B cell (primary cell): ENCODE results near the gene IQCM. TPM values are rescaled to one million over a fixed set of nuclear protein-coding genes. Genes with fewer than 3 reads are reported as not detected.

Experiments used
- ATAC-seq: fragments of 200-7000 bp; cut with Tn5 transposase; one replicate; pipeline ENCODE4 v1.10.0; 2021; ENCODE audit warnings: low read depth, mild to moderate bottlenecking, moderate number of reproducible peaks, moderate library complexity
- CTCF ChIA-PET: fragments of 350-600 bp; sonication (Branson Sonifier 250); formaldehyde crosslinking; loops from one replicate; lab custom pipeline; 2021; ENCODE audit warnings: antibody characterized with exemption, inconsistent platforms; lab: Charles Lee
- POLR2A ChIA-PET: fragments of 350-600 bp; sonication (Branson Sonifier 250); formaldehyde crosslinking; loops from one replicate; lab custom pipeline; 2021; ENCODE audit warnings: antibody characterized with exemption; lab: Charles Lee
- DNase-seq: peaks from one replicate; pipeline ENCODE4 v3.0.0; 2013
- H2AFZ ChIP-seq: 2 replicates; pipeline ENCODE4 v1.6.1; 2012; ENCODE audit warnings: mild to moderate bottlenecking, low read depth, low read length; ENCODE audit not compliant: insufficient read depth, poor library complexity, severe bottlenecking
- H3K27ac ChIP-seq, 2 donors: 1 replicate in 1 of 2; 2 replicates in 1 of 2; pipeline ENCODE4 v1.5.1; 2012 to 2013; ENCODE audit warnings: low read length in 2 of 2, mild to moderate bottlenecking in 2 of 2, moderate library complexity in 1 of 2
- H3K27me3 ChIP-seq, 4 experiments: fragments of 200-600 bp in 1 of 4; sonication (generic) in 1 of 4; replicated peaks in 1 of 4; 1 replicate in 2 of 4; 2 replicates in 2 of 4; pipeline versions ENCODE4 v1.6.1 to v1.7.0; 2013 to 2016; ENCODE audit warnings: low read length in 3 of 4, mild to moderate bottlenecking in 2 of 4, mixed read lengths in 1 of 4, moderate library complexity in 1 of 4; ENCODE audit not compliant: insufficient read depth in 4 of 4, control insufficient read depth in 3 of 4; ENCODE audit errors: control extremely low read depth in 1 of 4
- H3K36me3 ChIP-seq, 2 experiments: replicated peaks in 1 of 2; 1 replicate in 1 of 2; 2 replicates in 1 of 2; pipeline versions ENCODE4 v1.6.1 to v1.7.1; 2013; ENCODE audit warnings: low read length in 1 of 2; ENCODE audit not compliant: insufficient read depth in 2 of 2, control insufficient read depth in 1 of 2; ENCODE audit errors: control extremely low read depth in 1 of 2, extremely low read depth in 1 of 2
- H3K4me1 ChIP-seq, 2 donors: fragments of 200-600 bp in 1 of 2; sonication (generic) in 1 of 2; 1 replicate in 1 of 2; 2 replicates in 1 of 2; pipeline versions ENCODE4 v1.5.1 to v1.6.1; 2013 to 2017; ENCODE audit warnings: low read length in 2 of 2; ENCODE audit not compliant: control insufficient read depth in 2 of 2, insufficient read depth in 2 of 2
- H3K4me2 ChIP-seq: replicated peaks from 2 replicates; pipeline ENCODE3; 2012; ENCODE audit warnings: mild to moderate bottlenecking, low read depth, low read length; ENCODE audit not compliant: poor library complexity, severe bottlenecking
- H3K4me3 ChIP-seq, 5 experiments: fragments of 200-600 bp in 1 of 5; sonication (generic) in 1 of 5; 1 replicate in 3 of 5; 2 replicates in 2 of 5; pipeline versions ENCODE4 v1.5.1 to v1.7.0; 2011 to 2016; ENCODE audit warnings: low read length in 4 of 5, mild to moderate bottlenecking in 4 of 5, low read depth in 2 of 5, control low read depth in 1 of 5, moderate library complexity in 1 of 5; ENCODE audit not compliant: insufficient read depth in 1 of 5; ENCODE audit errors: control extremely low read depth in 1 of 5, extremely low read depth in 1 of 5
- H3K79me2 ChIP-seq: fragments of 200-600 bp; sonication (generic); one replicate; pipeline ENCODE4 v1.6.0; 2016; ENCODE audit warnings: low read length; ENCODE audit not compliant: control insufficient read depth, insufficient read depth
- H3K9ac ChIP-seq: fragments of 200-600 bp; sonication (generic); 2 replicates; pipeline ENCODE4 v1.6.1; 2017; ENCODE audit warnings: mild to moderate bottlenecking, low read length, moderate library complexity
- H3K9me3 ChIP-seq, 3 donors: one replicate each; pipeline versions ENCODE4 v1.6.1 to v1.7.1; 2013; ENCODE audit warnings: low read length in 2 of 3; ENCODE audit not compliant: control insufficient read depth in 2 of 3, insufficient read depth in 1 of 3; ENCODE audit errors: control extremely low read depth in 1 of 3
- H4K20me1 ChIP-seq: 2 replicates; pipeline ENCODE4 v1.6.0; 2012; ENCODE audit warnings: mild to moderate bottlenecking, low read length; ENCODE audit not compliant: insufficient read depth, control insufficient read depth, poor library complexity, severe bottlenecking
- H3K27ac Mint-ChIP-seq: one replicate; pipeline ENCODE4 v1.8.0; 2021; ENCODE audit warnings: mixed read lengths
- H3K27me3 Mint-ChIP-seq: one replicate; pipeline ENCODE4 v1.8.0; 2021; ENCODE audit warnings: mixed read lengths
- H3K4me1 Mint-ChIP-seq: one replicate; pipeline ENCODE4 v1.8.0; 2021; ENCODE audit warnings: mixed read lengths
- H3K4me3 Mint-ChIP-seq: one replicate; pipeline ENCODE4 v1.8.0; 2021; ENCODE audit warnings: mixed read lengths
- H3K9me3 Mint-ChIP-seq: one replicate; pipeline ENCODE4 v1.8.0; 2022; ENCODE audit warnings: mixed read lengths; ENCODE audit not compliant: insufficient read depth
- EZH2 ChIP-seq: IDR thresholded peaks from 2 replicates; pipeline ENCODE4 v1.6.1; 2012; ENCODE audit warnings: borderline replicate concordance, low read depth, mild to moderate bottlenecking, moderate library complexity, low read length; ENCODE audit not compliant: insufficient read depth, poor library complexity, severe bottlenecking
- WGBS: methylation state at CpG from one replicate; pipeline ENCODE4 v1.1.5; 2013; ENCODE audit warnings: missing lambda C conversion rate; ENCODE audit not compliant: insufficient coverage; 5-methylcytosine and 5-hydroxymethylcytosine counted together
- intact Hi-C: fragments of 100-400 bp; cut with micrococcal nuclease; formaldehyde crosslinking; loops from one replicate; pipeline ENCODE4 v1.10.0; 2022
- polyA plus RNA-seq: library from polyadenylated mRNA; depleted of rRNA; stranded (reverse); fragments of >200 nt; gene quantifications from 2 replicates; pipeline ENCODE4 v1.2.3, GENCODE V29; 2012
- total RNA-seq, 2 donors: library from RNA; stranded (reverse); fragments of 120-200 nt in 1 of 2; gene quantifications; 1 replicate in 1 of 2; 2 replicates in 1 of 2; pipeline versions ENCODE4 v1.2.3 to v1.2.4, GENCODE V29; 2013 to 2022
- TF ChIP-seq, protein P1 (sequence below): fragments of 200-600 bp; IDR thresholded peaks from one replicate; pipeline ENCODE4 v1.8.0; 2022; ENCODE audit warnings: antibody characterized with exemption, mild to moderate bottlenecking

The IQCM gene
- total and polyA plus RNA-seq, 2 donors (not counting 1 experiment from before 2014, with no cell fraction given), result not detected

- no peaks in the 10 kb centered on the region for H3K36me3 ChIP-seq
- ChIA-PET CTCF (no interaction called here), POLR2A (no interaction called here)
- no peak overlapping the region for H3K4me3 ChIP-seq
- intact Hi-C loops, result no loop called here
- H3K4me2 ChIP-seq, result no peak overlapping the region
- no peaks in the 10 kb centered on the region for H3K4me1 Mint-ChIP-seq
- no peak overlapping the region for H3K4me3 Mint-ChIP-seq
- TF ChIP-seq EZH2, result no peak
- TF ChIP-seq, protein P1, sequence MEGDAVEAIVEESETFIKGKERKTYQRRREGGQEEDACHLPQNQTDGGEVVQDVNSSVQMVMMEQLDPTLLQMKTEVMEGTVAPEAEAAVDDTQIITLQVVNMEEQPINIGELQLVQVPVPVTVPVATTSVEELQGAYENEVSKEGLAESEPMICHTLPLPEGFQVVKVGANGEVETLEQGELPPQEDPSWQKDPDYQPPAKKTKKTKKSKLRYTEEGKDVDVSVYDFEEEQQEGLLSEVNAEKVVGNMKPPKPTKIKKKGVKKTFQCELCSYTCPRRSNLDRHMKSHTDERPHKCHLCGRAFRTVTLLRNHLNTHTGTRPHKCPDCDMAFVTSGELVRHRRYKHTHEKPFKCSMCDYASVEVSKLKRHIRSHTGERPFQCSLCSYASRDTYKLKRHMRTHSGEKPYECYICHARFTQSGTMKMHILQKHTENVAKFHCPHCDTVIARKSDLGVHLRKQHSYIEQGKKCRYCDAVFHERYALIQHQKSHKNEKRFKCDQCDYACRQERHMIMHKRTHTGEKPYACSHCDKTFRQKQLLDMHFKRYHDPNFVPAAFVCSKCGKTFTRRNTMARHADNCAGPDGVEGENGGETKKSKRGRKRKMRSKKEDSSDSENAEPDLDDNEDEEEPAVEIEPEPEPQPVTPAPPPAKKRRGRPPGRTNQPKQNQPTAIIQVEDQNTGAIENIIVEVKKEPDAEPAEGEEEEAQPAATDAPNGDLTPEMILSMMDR, result no peak
- ATAC-seq, result no peak
- H4K20me1 ChIP-seq, result no peaks in the 10 kb centered on the region
- H3K79me2 ChIP-seq, result no peaks in the 10 kb centered on the region
- H3K4me1 ChIP-seq, result no peaks in the 10 kb centered on the region
- no peaks in the 10 kb centered on the region for H3K27me3 ChIP-seq
- no peak overlapping the region for H3K27ac ChIP-seq
- H3K9me3 ChIP-seq, result no peaks in the 10 kb centered on the region
- no peaks in the 10 kb centered on the region for H3K27me3 Mint-ChIP-seq
- H3K9ac ChIP-seq, result no peak overlapping the region
- DNase-seq, result no peak
- peaks cover 9% of the 10 kb centered on the region for H3K9me3 Mint-ChIP-seq
- 75% methylated on average over 1 of the region's 3 CpGs for WGBS
- H3K27ac Mint-ChIP-seq, result no peak overlapping the region
- no peak overlapping the region for H2AFZ ChIP-seq
Measured at GRCh38 chr4:149498246-149498645, 317.4 kb downstream of the IQCM start.

GRCh38 chr4:149493492-149493891 lies 322.2 kb downstream of the IQCM start:
- Mint-ChIP-seq H3K27ac (no peak overlapping the region), H3K4me1 (no peaks in the 10 kb centered on the region), H3K9me3 (peaks cover 5% of the 10 kb centered on the region), H3K4me3 (no peak overlapping the region), H3K27me3 (no peaks in the 10 kb centered on the region)
- POLR2A ChIA-PET, result no interaction called here
- Histone ChIP-seq H3K4me1 (no peaks in the 10 kb centered on the region), H3K4me2 (no peak overlapping the region), H3K27me3 (no peaks in the 10 kb centered on the region), H3K27ac (no peak overlapping the region), H3K4me3 (no peak overlapping the region), H2AFZ (no peak overlapping the region), H4K20me1 (no peaks in the 10 kb centered on the region), H3K36me3 (no peaks in the 10 kb centered on the region), H3K79me2 (no peaks in the 10 kb centered on the region), H3K9ac (no peak overlapping the region), H3K9me3 (no peaks in the 10 kb centered on the region)
- CTCF ChIA-PET, result no interaction called here
- TF ChIP-seq, protein P1, result no peak
- no peak for TF ChIP-seq EZH2
- WGBS, result no CpG with 5 or more reads among the region's 2 CpGs
- intact Hi-C loops, result no loop called here
- no peak for ATAC-seq
- DNase-seq, result no peak
